Transverse colon (tissue), 3 donors: Measurements from ENCODE around the gene TNPO1.

Experiments
- POLR2A ChIP-seq: fragments of 450-650 bp; IDR thresholded peaks from one replicate; pipeline ENCODE4 v1.6.1; 2016; ENCODE audit warnings: antibody characterized with exemption, mild to moderate bottlenecking, moderate library complexity
- TF ChIP-seq, protein P1 (sequence below), 5 experiments: fragments of 200-600 bp in 3 of 5; fragments of 450-650 bp in 2 of 5; sonication (generic) in 3 of 5; IDR thresholded peaks; 1 replicate in 2 of 5; 2 replicates in 3 of 5; pipeline ENCODE4 v1.5.1; 2016 to 2017; ENCODE audit warnings: antibody characterized with exemption in 5 of 5, inconsistent platforms in 3 of 5, mild to moderate bottlenecking in 2 of 5, moderate library complexity in 1 of 5

DNA sequence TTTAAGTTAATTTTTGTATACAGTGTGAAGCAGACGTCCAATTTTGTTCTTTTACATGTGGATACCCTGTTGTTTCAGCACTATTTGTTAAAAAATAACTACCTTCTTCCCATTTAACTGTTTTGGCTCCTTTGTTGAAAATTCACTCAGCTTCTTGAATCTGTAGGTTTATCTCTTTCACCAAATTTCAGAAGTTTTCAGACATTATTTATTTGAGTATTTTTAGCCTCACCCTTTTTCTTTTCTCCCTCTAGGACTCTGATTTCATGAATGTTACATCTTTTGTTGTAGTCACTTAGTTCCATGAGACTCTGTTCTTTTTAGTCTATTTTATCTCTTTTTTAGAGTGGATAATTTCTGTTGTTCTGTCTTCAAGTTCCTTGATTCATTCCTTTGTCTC lies 4.6 kb upstream of the TNPO1 start:
- TF ChIP-seq, protein P1, sequence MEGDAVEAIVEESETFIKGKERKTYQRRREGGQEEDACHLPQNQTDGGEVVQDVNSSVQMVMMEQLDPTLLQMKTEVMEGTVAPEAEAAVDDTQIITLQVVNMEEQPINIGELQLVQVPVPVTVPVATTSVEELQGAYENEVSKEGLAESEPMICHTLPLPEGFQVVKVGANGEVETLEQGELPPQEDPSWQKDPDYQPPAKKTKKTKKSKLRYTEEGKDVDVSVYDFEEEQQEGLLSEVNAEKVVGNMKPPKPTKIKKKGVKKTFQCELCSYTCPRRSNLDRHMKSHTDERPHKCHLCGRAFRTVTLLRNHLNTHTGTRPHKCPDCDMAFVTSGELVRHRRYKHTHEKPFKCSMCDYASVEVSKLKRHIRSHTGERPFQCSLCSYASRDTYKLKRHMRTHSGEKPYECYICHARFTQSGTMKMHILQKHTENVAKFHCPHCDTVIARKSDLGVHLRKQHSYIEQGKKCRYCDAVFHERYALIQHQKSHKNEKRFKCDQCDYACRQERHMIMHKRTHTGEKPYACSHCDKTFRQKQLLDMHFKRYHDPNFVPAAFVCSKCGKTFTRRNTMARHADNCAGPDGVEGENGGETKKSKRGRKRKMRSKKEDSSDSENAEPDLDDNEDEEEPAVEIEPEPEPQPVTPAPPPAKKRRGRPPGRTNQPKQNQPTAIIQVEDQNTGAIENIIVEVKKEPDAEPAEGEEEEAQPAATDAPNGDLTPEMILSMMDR (IDR thresholded peaks at IDR 0.05), result no peak
- no peak for TF ChIP-seq POLR2A
